HepG2 (cell line): Measurements from ENCODE around the gene VWA2. TPM values are rescaled to one million over a fixed set of nuclear protein-coding genes. Genes with fewer than 3 reads are reported as not detected.

Source experiments
- SP5 ChIP-seq: IDR thresholded peaks from 2 replicates; pipeline ENCODE4 v1.6.1; 2016; ENCODE audit warnings: low read depth, borderline replicate concordance
- polyA plus RNA-seq, 8 experiments: library from polyadenylated mRNA; depleted of rRNA in 3 of 8; stranded (reverse) in 7 of 8; unstranded in 1 of 8; fragments of >200 nt; fragmentation: Illumina TruSeq in 4 of 8; extraction: Trizol in 4 of 8; gene quantifications; 2 replicates each; pipeline versions ENCODE4 v1.2.1 to v1.2.3, GENCODE V29; 2011 to 2016; ENCODE audit warnings: low read depth in 4 of 8, missing spikeins in 1 of 8, mixed read lengths in 1 of 8; ENCODE audit not compliant: insufficient read depth in 1 of 8
- total RNA-seq, 5 experiments: library from RNA; depleted of rRNA; stranded (reverse); fragments of >200 nt; fragmentation: Illumina TruSeq; extraction: Trizol; gene quantifications; 2 replicates each; pipeline ENCODE4 v1.2.3, GENCODE V29; 2016; ENCODE audit warnings: low read depth in 1 of 5
- TF ChIP-seq, protein P1 (sequence below): sonication (generic); formaldehyde crosslinking; IDR thresholded peaks from 2 replicates; pipeline ENCODE4 v1.4.0; 2020; ENCODE audit warnings: mild to moderate bottlenecking, missing genetic modification reagents
- TF ChIP-seq, protein P2 (sequence below): sonication (generic); formaldehyde crosslinking; IDR thresholded peaks from 2 replicates; pipeline ENCODE4 v1.4.0; 2020; ENCODE audit warnings: mild to moderate bottlenecking, missing genetic modification reagents, borderline replicate concordance
- TF ChIP-seq, protein P3 (sequence below): IDR thresholded peaks from 2 replicates; pipeline ENCODE4 v1.6.1; 2016; ENCODE audit warnings: mild to moderate bottlenecking

Gene VWA2
- total and polyA plus RNA-seq, 2 of the 13 experiments (the other 11 are each of a cell fraction or from before 2014, with no cell fraction given) = not detected

DNA sequence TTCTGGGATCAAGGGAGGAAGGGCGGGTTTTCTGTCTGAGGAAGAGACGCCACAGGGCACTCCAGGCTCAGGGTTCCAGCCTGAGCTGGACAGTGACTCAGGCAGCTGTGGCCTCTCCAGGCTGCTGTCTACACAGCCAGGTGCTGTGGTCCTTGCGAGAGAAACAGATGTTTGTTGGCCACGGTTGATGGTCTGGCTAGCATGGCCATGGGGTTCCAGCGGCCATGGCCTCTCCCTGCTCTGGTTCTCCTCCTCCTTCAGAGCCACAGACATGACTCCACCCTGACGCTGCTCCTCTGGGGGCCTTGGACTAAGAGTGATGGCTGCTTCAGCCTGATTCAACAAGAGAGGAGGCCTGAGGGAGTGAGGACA lies 89.4 kb downstream of the VWA2 start (continued):
- TF ChIP-seq, protein P1, sequence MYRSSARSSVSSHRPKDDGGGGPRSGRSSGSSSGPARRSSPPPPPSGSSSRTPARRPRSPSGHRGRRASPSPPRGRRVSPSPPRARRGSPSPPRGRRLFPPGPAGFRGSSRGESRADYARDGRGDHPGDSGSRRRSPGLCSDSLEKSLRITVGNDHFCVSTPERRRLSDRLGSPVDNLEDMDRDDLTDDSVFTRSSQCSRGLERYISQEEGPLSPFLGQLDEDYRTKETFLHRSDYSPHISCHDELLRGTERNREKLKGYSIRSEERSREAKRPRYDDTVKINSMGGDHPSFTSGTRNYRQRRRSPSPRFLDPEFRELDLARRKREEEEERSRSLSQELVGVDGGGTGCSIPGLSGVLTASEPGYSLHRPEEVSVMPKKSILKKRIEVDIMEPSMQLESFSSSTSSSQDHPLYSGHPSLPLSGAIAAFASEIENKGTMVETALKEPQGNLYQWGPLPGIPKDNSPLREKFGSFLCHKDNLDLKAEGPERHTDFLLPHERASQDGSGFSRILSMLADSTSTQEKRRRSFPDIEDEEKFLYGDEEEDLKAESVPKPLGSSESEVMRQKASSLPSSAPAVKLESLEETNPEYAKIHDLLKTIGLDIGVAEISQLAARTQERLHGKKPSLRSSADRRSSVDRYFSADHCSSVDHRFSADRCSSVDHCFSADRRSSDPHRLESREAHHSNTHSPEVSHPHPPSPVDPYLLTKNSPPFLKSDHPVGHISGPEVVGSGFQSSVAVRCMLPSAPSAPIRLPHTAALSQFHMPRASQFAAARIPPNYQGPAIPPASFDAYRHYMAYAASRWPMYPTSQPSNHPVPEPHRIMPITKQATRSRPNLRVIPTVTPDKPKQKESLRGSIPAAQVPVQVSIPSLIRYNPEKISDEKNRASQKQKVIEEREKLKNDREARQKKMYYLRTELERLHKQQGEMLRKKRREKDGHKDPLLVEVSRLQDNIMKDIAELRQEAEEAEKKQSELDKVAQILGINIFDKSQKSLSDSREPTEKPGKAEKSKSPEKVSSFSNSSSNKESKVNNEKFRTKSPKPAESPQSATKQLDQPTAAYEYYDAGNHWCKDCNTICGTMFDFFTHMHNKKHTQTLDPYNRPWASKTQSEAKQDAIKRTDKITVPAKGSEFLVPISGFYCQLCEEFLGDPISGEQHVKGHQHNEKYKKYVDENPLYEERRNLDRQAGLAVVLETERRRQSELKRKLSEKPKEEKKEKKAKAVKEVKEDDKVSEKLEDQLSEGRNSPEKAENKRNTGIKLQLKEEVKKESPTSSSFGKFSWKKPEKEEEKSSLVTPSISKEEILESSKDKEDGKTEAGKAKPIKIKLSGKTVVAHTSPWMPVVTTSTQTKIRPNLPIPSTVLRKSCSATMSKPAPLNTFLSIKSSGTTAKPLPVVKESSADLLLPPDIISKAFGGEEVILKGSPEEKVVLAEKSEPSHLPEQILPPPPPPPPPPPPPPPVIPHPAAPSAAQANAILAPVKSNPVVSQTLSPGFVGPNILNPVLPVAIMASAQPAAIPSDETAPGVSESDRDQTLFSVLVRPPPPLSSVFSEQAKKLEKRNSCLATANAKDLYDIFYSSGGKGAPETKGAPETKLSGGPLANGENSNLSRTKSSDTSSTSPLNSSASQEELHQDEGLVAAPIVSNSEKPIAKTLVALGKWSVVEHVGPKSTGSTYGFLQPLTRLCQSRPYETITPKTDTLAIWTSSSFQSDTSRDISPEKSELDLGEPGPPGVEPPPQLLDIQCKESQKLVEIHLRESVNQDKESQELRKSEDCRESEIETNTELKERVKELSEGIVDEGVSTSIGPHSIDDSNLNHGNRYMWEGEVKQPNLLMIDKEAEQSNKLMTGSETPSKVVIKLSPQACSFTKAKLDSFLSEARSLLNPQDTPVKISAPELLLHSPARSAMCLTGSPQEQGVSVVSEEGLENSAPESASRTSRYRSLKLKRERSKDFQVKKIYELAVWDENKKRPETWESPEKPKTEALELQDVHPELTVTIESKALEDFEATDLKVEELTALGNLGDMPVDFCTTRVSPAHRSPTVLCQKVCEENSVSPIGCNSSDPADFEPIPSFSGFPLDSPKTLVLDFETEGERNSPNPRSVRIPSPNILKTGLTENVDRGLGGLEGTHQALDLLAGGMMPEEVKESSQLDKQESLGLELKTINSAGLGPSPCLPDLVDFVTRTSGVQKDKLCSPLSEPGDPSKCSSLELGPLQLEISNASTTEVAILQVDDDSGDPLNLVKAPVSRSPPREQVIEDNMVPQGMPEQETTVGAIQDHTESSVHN (CRISPR knock-in tag) = no peak
- TF ChIP-seq, protein P2, sequence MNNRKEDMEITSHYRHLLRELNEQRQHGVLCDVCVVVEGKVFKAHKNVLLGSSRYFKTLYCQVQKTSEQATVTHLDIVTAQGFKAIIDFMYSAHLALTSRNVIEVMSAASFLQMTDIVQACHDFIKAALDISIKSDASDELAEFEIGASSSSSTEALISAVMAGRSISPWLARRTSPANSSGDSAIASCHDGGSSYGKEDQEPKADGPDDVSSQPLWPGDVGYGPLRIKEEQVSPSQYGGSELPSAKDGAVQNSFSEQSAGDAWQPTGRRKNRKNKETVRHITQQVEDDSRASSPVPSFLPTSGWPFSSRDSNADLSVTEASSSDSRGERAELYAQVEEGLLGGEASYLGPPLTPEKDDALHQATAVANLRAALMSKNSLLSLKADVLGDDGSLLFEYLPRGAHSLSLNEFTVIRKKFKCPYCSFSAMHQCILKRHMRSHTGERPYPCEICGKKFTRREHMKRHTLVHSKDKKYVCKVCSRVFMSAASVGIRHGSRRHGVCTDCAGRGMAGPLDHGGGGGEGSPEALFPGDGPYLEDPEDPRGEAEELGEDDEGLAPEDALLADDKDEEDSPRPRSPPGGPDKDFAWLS (CRISPR knock-in tag) = no peak
- TF ChIP-seq, protein P3, sequence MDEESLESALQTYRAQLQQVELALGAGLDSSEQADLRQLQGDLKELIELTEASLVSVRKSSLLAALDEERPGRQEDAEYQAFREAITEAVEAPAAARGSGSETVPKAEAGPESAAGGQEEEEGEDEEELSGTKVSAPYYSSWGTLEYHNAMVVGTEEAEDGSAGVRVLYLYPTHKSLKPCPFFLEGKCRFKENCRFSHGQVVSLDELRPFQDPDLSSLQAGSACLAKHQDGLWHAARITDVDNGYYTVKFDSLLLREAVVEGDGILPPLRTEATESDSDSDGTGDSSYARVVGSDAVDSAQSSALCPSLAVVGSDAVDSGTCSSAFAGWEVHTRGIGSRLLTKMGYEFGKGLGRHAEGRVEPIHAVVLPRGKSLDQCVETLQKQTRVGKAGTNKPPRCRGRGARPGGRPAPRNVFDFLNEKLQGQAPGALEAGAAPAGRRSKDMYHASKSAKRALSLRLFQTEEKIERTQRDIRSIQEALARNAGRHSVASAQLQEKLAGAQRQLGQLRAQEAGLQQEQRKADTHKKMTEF (CRISPR knock-in tag) = no peak
- no peak for TF ChIP-seq SP5 (CRISPR knock-in tag)
